AML-193 (cell line): ENCODE measurements around the gene AHCYL1.

Experiments
- DNase-seq, 2 experiments: peaks; one replicate each; lab custom pipeline; 2025; lab: John Stamatoyannopoulos, UW

AHCYL1 gene

DNA sequence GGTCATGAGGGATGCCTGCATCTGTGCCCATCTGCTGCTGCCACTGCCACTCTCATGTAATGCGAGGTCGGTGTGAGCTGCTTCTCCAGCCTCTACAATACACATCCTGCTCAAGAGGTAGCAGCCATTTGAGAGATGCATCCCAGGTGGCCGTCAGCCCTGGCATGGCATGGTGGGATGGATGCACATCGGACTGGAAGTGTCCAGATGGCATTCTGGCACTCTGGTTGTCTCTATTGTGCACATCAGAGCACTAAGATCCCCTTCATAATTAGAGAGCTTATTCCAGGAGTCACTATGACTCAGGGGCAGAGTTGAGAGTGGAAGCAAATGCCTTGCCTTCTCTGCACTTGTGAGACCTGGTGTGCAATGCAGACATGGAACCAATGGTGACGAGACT is 53.7 kb downstream of the AHCYL1 start:
- DNase-seq = no peak

DNA sequence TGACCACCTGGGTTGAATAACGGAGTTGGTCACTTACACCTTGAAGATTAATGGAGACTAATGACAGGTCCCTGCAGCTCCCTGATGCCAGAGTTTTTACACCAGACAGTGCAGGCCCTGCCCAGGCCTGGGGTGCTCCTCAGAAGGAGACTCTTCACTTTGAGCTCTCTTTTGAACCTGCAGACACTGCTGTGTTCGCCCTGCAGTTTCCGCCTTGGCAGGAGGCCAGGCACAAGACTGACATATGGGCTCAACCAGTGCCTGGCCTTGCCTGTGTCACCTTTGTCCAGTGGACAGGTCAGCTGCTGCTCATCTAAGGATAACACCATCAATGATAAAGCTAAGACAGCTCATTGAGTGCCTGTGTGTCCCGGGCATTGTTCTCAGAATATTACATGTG is 55.1 kb downstream of the AHCYL1 start:
- no peak for DNase-seq

DNA sequence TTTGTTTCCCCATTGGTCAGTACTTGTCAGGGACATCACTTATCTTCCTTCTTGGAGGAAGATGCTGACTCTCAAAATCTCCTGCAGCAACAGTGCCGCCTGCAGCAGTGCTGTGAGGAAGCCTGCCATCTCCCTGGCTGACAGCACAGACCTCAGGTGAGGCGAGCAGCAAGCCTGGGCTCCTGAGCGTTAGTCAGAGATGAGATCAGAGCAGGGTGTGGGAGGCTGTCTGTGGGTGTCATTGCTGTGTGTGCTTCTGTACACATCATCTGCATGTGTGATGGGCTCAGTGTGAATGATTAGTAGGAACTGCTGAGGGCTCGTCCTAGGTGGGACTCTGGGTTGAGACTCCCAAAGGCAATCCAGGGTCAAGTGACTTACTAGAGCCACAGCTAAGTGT is 56.0 kb downstream of the AHCYL1 start:
- DNase-seq = no peak

DNA sequence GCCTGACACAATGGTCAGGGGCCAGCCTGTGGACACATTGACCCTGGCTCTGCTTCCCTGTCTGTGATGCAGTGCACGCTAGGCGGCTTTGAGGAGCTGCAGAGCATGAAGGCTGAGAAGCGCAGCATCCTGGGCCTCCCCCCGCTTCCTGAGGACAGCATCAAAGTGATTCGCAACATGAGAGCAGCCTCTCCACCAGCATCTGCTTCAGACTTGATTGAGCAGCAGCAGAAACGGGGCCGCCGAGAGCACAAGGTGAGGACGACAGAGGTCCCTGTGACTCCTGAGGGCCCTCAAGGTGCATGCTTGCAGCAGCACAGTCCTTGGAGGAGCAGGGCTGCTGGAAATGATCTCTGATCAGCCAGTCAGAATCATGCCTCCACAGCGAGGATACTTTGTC is 58.5 kb downstream of the AHCYL1 start:
- DNase-seq = no peak

DNA sequence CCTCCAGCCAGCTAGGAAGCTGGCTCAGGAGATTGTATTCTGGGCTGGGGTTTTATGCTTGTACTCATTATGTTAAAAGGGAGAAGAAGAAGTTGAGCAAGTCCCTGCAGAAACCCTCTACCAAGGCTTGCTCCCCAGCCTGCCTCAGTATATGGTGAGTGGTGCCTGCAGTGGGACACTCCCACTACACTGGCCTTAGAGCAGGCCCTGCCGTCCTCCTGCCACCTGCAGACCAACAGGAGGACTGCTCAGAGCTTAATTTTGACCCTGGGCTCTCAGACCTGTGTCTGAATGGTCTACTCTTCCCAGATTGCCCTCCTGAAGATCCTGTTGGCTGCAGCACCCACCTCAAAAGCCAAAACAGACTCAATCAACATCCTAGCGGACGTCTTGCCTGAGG is 62.9 kb downstream of the AHCYL1 start:
- no peak for DNase-seq

DNA sequence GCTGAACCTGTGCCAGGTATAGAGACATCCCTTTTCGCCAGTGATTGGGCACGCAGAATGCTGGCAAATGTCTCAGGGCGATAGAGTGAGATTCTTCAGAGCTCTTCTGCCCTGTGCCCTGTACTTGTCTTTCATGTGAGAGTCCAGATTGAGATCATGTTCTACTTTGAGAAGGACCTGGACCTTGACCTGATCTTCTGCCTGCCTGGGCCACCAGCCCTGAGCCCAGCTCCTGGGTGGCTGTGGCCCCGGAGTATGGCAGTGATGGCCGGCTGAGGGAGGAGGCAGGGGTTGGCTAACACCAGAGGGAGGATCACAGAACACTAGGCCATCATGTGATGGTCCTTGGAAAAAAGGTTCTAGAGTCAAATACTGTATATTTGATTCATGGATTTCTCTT is 63.7 kb downstream of the AHCYL1 start:
- DNase-seq = no peak

- DNase-seq = no peak
These were observed 64.5 kb downstream of the AHCYL1 start for GRCh38 chr1:110048923-110049601.

- DNase-seq = no peak
These were observed 65.4 kb downstream of the AHCYL1 start for GRCh38 chr1:110049801-110050601.

DNA sequence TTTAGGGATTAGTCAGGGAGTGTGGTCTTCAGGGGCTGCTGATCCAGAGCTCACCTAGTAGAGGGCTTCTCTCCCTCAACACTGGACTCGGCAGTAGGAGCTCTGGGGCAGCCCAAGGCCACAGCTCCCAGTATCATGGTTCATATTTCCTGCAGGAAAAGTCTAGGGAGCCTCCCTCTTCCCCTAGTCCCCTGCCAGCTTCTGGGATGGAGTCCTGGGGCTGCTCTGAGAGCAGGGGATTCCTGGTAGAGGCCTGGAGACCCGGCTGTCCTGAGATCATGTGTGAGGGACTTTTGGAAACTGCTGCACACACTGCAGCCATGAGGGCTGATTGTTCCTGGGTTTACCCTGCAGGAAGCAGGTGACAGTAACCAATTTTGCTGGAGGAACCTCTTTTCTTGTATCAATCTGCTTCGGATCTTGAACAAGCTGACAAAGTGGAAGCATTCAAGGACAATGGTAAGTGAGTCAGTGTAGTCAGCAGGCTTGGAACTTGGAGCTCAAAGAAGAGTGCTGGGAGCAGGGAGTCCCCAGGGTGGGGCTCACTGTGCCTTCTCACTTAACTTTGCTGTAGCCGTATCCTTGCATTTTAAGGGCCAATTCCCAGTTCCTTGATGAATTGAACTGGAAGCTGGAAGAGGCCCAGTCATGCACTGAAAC is 66.2 kb downstream of the AHCYL1 start:
- DNase-seq = no peak

DNA sequence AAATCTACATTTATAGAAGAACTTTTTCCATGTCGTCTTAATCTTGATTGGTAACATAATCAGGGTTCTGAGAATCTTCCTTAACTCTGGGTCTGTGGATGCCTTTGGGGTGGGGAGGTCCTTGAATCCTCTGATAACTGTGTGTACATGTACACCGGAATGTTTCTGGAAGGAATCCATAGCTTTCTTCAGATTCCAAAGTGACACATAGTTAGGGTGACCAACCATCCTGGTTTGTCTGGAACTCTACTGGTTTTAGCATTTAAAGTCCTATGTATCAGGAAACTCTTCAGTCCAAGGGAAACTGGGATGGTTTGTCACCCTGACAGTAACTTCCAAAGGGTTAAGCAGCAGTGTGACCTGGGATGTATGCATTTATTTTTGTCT is 66.7 kb downstream of the AHCYL1 start:
- no peak for DNase-seq

GRCh38 chr1:110053552-110054428 is 69.2 kb downstream of the AHCYL1 start:
- DNase-seq = peak in 1 of 2 experiments; percentile 28

DNA sequence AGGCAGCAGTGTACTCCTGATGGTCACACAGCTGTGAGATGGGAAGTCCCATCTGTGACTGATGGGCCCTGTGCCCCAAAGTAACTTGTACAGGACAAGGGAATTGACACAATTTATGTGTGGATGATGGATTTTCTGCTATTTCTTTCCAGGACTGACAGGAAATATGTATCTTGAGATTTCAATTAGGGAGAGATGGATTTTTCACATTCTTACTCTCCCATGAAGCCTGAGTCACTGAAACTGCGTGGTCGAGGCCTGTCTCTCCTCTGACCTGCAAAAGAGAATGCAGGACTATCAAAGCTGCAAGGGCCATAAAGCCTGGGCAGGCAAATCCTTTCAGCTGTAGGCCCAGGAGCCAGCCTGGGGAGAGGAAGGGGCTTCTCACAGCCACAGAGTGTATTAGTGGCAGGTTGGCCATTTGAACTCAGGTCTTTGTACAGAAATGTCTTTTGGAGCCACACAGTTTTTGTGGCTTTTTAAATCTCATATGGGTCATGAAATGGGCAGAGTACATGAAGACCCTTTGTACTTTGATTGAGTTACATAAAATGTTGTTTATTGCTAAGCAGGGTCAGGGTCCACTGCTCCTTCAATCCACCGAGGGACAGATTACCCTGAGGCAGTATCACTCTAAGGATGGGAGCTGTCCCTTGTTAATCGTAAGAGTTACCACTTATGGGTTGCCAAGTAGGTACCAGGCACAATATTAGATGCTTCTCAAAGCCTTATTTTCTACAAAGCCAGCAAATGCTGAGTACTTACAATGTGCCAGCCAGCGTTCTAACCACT is 71.1 kb downstream of the AHCYL1 start:
- no peak for DNase-seq

- no peak for DNase-seq
These were observed 71.7 kb downstream of the AHCYL1 start for GRCh38 chr1:110056285-110056683.

GRCh38 chr1:110056776-110057175 is 72.2 kb downstream of the AHCYL1 start:
- no peak for DNase-seq

DNA sequence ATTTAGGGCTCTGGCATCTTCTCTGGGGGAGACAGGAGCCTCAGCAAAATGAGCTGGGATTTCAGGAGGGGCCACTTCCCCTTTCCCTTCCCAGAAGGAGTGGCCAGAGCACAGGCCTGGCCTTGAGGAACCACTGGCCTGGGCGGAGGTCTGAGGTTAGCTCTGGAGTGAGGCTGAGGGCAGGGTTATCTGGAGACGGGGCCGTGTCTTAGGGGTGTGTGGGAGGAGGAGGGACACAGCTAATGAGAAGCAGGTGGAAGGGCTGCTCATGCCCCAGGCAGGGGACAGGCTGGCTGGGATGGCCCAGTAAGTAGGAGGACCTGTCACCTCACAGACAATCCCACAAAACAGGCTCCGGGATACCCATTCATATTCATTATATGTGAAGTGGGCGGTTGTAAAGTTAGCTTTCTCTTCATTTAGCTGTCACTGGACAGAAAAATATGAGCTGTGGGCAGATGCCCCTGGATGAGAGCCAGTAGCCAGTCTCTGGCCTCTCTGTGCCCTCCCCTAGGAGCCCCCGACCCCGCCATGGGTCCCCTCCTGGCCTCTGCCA is 73.5 kb downstream of the AHCYL1 start:
- no peak for DNase-seq

- DNase-seq = no peak
These were observed 74.0 kb downstream of the AHCYL1 start for GRCh38 chr1:110058591-110058990.

- DNase-seq = no peak
These were observed 74.7 kb downstream of the AHCYL1 start for GRCh38 chr1:110059133-110059863.

GRCh38 chr1:110060034-110060661 is 75.6 kb downstream of the AHCYL1 start:
- DNase-seq = peak; percentile 21 to 27

GRCh38 chr1:110060662-110061060 is 76.1 kb downstream of the AHCYL1 start:
- no peak for DNase-seq

DNA sequence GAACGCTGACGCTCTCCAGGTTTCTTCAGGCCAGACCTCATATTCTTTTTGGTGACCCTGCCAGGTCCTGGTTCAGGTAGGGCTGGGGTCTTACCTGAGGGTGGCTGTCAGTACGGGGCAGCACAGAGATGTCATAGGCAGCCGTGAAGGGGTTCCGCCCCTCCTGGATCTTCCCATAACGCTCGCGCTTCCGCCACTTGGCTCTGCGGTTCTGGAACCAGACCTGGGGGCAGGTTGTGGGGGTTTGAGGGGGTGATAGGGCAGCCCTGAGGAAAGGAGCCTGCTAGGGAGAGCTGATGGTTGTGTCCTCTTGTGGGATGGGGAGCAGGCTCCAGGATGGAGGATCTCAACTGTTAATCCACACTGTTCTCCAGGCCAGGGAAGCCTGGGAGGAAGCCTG is 76.8 kb downstream of the AHCYL1 start:
- DNase-seq = no peak
